Neural cell (in vitro differentiated cells): ENCODE measurements around the gene GAS7. TPM values are rescaled to one million over a fixed set of nuclear protein-coding genes. Genes with fewer than 3 reads are reported as not detected.
A peak's percentile ranks its signal among the peaks of the same experiment; 100 is the strongest.

Experiments
- H2AFZ ChIP-seq: fragments of 200-600, 300-800 bp; sonication (generic), shearing (Covaris generic); 2 replicates; pipeline ENCODE4 v1.6.0; 2014; ENCODE audit warnings: low read depth, mild to moderate bottlenecking, antibody characterized with exemption, low read length, moderate library complexity
- H3F3A ChIP-seq: fragments of 200-600 bp; shearing (Covaris generic); 2 replicates; pipeline ENCODE4 v1.6.1; 2016; ENCODE audit warnings: mild to moderate bottlenecking, moderate library complexity, mixed read lengths, antibody characterized with exemption, low read length; ENCODE audit not compliant: insufficient read depth, poor library complexity, severe bottlenecking
- H3K27ac ChIP-seq: fragments of 200-600, 300-800 bp; sonication (generic), shearing (Covaris generic); 2 replicates; pipeline ENCODE4 v1.5.1; 2014; ENCODE audit warnings: mild to moderate bottlenecking, low read length, moderate library complexity
- H3K27me3 ChIP-seq: fragments of 300-800, 200-600 bp; sonication (generic), shearing (Covaris generic); 2 replicates; pipeline ENCODE4 v1.6.0; 2014; ENCODE audit warnings: mild to moderate bottlenecking, low read depth, low read length, moderate library complexity; ENCODE audit not compliant: insufficient read depth
- H3K36me3 ChIP-seq: fragments of 300-800, 200-600 bp; sonication (generic), shearing (Covaris generic); 2 replicates; pipeline ENCODE4 v1.5.1; 2014; ENCODE audit warnings: mild to moderate bottlenecking, antibody characterized with exemption, low read length, moderate library complexity; ENCODE audit not compliant: insufficient read depth
- H3K4me2 ChIP-seq: fragments of 300-800, 200-600 bp; sonication (generic), shearing (Covaris generic); 2 replicates; pipeline ENCODE4 v1.6.0; 2014; ENCODE audit warnings: mild to moderate bottlenecking, low read length
- H3K4me3 ChIP-seq: fragments of 300-800, 200-600 bp; sonication (generic), shearing (Covaris generic); 2 replicates; pipeline ENCODE4 v1.5.1; 2014; ENCODE audit warnings: mild to moderate bottlenecking, low read length, moderate library complexity
- H3K79me2 ChIP-seq: fragments of 200-600 bp; shearing (Covaris generic); replicated peaks from 2 replicates; pipeline ENCODE4 v1.6.0; 2014; ENCODE audit warnings: mild to moderate bottlenecking, low read length, moderate library complexity; ENCODE audit not compliant: insufficient read depth
- H3K9ac ChIP-seq: fragments of 300-800, 200-600 bp; sonication (generic), shearing (Covaris generic); 2 replicates; pipeline ENCODE4 v1.6.1; 2016; ENCODE audit warnings: mild to moderate bottlenecking, low read length, mixed read lengths
- H3K9me2 ChIP-seq: fragments of 200-600 bp; shearing (Covaris generic); 2 replicates; pipeline ENCODE4 v1.6.1; 2016; ENCODE audit warnings: mild to moderate bottlenecking, low read length, mixed read lengths; ENCODE audit not compliant: insufficient read depth
- H3K9me3 ChIP-seq: fragments of 200-600, 300-800 bp; sonication (generic), shearing (Covaris generic); 2 replicates; pipeline ENCODE4 v1.6.1; 2016; ENCODE audit warnings: mild to moderate bottlenecking, mixed run types, low read length, moderate library complexity, mixed read lengths
- H4K20me1 ChIP-seq: fragments of 200-600 bp; shearing (Covaris generic); 2 replicates; pipeline ENCODE4 v1.6.1; 2016; ENCODE audit warnings: mild to moderate bottlenecking, mixed run types; ENCODE audit not compliant: insufficient read depth
- EP300 ChIP-seq: fragments of 450-650 bp; conservative IDR thresholded peaks from 2 replicates; pipeline ENCODE4 v1.6.1; 2014; ENCODE audit warnings: antibody characterized with exemption, mild to moderate bottlenecking, moderate library complexity; ENCODE audit not compliant: poor library complexity, severe bottlenecking
- EZH2 ChIP-seq: fragments of 200-600, 300-800 bp; shearing (Covaris generic), sonication (generic); IDR thresholded peaks from 2 replicates; pipeline ENCODE4 v1.6.1; 2014; ENCODE audit warnings: antibody characterized with exemption, low read length, borderline replicate concordance, mild to moderate bottlenecking; ENCODE audit not compliant: insufficient read depth, poor library complexity, severe bottlenecking
- MXI1 ChIP-seq: fragments of 450-650 bp; conservative IDR thresholded peaks from 2 replicates; pipeline ENCODE4 v1.6.1; 2014; ENCODE audit warnings: antibody characterized with exemption, mild to moderate bottlenecking; ENCODE audit not compliant: poor library complexity, severe bottlenecking
- POLR2AphosphoS5 ChIP-seq: IDR thresholded peaks from 2 replicates; pipeline ENCODE4 v1.6.1; 2012
- RAD21 ChIP-seq: fragments of 450-650 bp; conservative IDR thresholded peaks from 2 replicates; pipeline ENCODE4 v1.6.1; 2014; ENCODE audit warnings: antibody characterized with exemption, mild to moderate bottlenecking, moderate library complexity
- SMC3 ChIP-seq: fragments of 450-650 bp; conservative IDR thresholded peaks from 2 replicates; pipeline ENCODE4 v1.6.1; 2014; ENCODE audit warnings: antibody characterized with exemption, mild to moderate bottlenecking, moderate library complexity; ENCODE audit not compliant: poor library complexity
- TAF1 ChIP-seq: IDR thresholded peaks from 2 replicates; pipeline ENCODE4 v1.6.1; 2012; ENCODE audit warnings: low read depth
- polyA plus RNA-seq: library from polyadenylated mRNA; depleted of rRNA; stranded (reverse); fragments of >200 nt; gene quantifications from 2 replicates; pipeline ENCODE4 v1.2.3, GENCODE V29; 2014
- TF ChIP-seq, protein P1 (sequence below): IDR thresholded peaks from 2 replicates; pipeline ENCODE4 v1.6.1; 2012; ENCODE audit warnings: borderline replicate concordance
- TF ChIP-seq, protein P2 (sequence below): fragments of 450-650 bp; IDR thresholded peaks from 2 replicates; pipeline ENCODE4 v1.5.1; 2014; ENCODE audit warnings: antibody characterized with exemption, mild to moderate bottlenecking, moderate library complexity; ENCODE audit not compliant: poor library complexity, severe bottlenecking

GAS7 gene
- polyA plus RNA-seq, 1 donor from 2014 or later = 23.6 TPM

- Histone ChIP-seq H2AFZ (no peak overlapping the region), H3K79me2 (no peaks in the 10 kb centered on the region), H3K27ac (no peak overlapping the region)
Measured at GRCh38 chr17:9987779-9988585, 210.4 kb downstream of the GAS7 start.

GRCh38 chr17:9986754-9987382 lies 211.5 kb downstream of the GAS7 start:
- Histone ChIP-seq H3K27me3 (no peaks in the 10 kb centered on the region), H3K9ac (no peak overlapping the region), H3K9me2 (no peaks in the 10 kb centered on the region), H3K27ac (no peak overlapping the region), H3K36me3 (no peaks in the 10 kb centered on the region), H3F3A (no peaks in the 10 kb centered on the region), H3K4me2 (no peak overlapping the region), H3K9me3 (no peaks in the 10 kb centered on the region), H3K79me2 (no peaks in the 10 kb centered on the region), H2AFZ (no peak overlapping the region), H3K4me3 (no peak overlapping the region), H4K20me1 (no peaks in the 10 kb centered on the region)
- TF ChIP-seq SMC3 (no peak), MXI1 (no peak), EP300 (no peak), POLR2AphosphoS5 (no peak), TAF1 (no peak), RAD21 (no peak), EZH2 (no peak)
- TF ChIP-seq, protein P1, sequence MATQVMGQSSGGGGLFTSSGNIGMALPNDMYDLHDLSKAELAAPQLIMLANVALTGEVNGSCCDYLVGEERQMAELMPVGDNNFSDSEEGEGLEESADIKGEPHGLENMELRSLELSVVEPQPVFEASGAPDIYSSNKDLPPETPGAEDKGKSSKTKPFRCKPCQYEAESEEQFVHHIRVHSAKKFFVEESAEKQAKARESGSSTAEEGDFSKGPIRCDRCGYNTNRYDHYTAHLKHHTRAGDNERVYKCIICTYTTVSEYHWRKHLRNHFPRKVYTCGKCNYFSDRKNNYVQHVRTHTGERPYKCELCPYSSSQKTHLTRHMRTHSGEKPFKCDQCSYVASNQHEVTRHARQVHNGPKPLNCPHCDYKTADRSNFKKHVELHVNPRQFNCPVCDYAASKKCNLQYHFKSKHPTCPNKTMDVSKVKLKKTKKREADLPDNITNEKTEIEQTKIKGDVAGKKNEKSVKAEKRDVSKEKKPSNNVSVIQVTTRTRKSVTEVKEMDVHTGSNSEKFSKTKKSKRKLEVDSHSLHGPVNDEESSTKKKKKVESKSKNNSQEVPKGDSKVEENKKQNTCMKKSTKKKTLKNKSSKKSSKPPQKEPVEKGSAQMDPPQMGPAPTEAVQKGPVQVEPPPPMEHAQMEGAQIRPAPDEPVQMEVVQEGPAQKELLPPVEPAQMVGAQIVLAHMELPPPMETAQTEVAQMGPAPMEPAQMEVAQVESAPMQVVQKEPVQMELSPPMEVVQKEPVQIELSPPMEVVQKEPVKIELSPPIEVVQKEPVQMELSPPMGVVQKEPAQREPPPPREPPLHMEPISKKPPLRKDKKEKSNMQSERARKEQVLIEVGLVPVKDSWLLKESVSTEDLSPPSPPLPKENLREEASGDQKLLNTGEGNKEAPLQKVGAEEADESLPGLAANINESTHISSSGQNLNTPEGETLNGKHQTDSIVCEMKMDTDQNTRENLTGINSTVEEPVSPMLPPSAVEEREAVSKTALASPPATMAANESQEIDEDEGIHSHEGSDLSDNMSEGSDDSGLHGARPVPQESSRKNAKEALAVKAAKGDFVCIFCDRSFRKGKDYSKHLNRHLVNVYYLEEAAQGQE = no peak
- TF ChIP-seq, protein P2, sequence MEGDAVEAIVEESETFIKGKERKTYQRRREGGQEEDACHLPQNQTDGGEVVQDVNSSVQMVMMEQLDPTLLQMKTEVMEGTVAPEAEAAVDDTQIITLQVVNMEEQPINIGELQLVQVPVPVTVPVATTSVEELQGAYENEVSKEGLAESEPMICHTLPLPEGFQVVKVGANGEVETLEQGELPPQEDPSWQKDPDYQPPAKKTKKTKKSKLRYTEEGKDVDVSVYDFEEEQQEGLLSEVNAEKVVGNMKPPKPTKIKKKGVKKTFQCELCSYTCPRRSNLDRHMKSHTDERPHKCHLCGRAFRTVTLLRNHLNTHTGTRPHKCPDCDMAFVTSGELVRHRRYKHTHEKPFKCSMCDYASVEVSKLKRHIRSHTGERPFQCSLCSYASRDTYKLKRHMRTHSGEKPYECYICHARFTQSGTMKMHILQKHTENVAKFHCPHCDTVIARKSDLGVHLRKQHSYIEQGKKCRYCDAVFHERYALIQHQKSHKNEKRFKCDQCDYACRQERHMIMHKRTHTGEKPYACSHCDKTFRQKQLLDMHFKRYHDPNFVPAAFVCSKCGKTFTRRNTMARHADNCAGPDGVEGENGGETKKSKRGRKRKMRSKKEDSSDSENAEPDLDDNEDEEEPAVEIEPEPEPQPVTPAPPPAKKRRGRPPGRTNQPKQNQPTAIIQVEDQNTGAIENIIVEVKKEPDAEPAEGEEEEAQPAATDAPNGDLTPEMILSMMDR = no peak

More at GRCh38 chr17:9987779-9988585, 210.4 kb downstream of the GAS7 start:
- no peaks in the 10 kb centered on the region for H4K20me1 ChIP-seq
- H3K27me3 ChIP-seq = no peaks in the 10 kb centered on the region
- no peaks in the 10 kb centered on the region for H3K9me2 ChIP-seq
- no peaks in the 10 kb centered on the region for H3F3A ChIP-seq
- no peaks in the 10 kb centered on the region for H3K36me3 ChIP-seq
- no peak overlapping the region for H3K4me3 ChIP-seq
- no peaks in the 10 kb centered on the region for H3K9me3 ChIP-seq
- no peak overlapping the region for H3K4me2 ChIP-seq
- TF ChIP-seq EP300 = no peak
- TF ChIP-seq EZH2 = no peak
- peak; percentile 17 for TF ChIP-seq SMC3
- TF ChIP-seq, protein P2 = peak; percentile 53
- H3K9ac ChIP-seq = no peak overlapping the region
